C4-2B (cell line): ENCODE measurements around the gene TMEM72.
A peak's percentile ranks its signal among the peaks of the same experiment; 100 is the strongest.

Experiments used
- H3K27ac ChIP-seq: fragments of 450-650 bp; 2 replicates; pipeline ENCODE4 v1.5.1; 2017
- CTCF ChIP-seq: fragments of 450-650 bp; conservative IDR thresholded peaks from 2 replicates; pipeline ENCODE4 v1.5.1; 2017; ENCODE audit warnings: mild to moderate bottlenecking
- ZFX ChIP-seq: fragments of 450-650 bp; IDR thresholded peaks from 2 replicates; pipeline ENCODE4 v1.6.1; 2017

Gene TMEM72

DNA sequence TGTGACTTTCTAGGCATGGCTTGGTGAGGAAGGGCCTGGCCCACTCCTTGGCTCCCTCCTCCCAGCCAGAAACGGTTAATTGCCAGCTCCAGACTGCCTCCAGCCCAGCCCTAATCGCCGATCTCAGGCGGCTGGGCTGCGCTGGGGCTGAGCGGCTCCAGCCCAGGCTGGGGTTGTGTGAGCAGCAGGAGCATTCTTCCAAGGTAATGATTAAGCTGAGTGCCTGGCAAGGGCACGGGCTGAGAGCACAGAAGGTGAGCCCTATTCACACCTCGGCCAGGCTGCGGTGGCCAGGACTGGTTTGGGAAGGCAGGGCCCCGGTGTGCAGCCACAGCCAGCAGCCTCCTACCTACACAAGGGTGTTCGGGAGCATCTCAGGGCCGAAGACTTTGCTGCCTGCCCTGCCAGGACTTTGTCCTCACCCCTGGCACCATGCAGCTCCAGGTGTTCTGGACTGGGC, at the start of gene TMEM72:
TSS of gene TMEM72 (plus strand) at position 257 of the 460 bp plus-strand sequence. CDS start at position 433, 176 bp downstream.
- TF ChIP-seq ZFX (no peak), CTCF (no peak)
- H3K27ac ChIP-seq, result no peak within 1 kb of the TSS

DNA sequence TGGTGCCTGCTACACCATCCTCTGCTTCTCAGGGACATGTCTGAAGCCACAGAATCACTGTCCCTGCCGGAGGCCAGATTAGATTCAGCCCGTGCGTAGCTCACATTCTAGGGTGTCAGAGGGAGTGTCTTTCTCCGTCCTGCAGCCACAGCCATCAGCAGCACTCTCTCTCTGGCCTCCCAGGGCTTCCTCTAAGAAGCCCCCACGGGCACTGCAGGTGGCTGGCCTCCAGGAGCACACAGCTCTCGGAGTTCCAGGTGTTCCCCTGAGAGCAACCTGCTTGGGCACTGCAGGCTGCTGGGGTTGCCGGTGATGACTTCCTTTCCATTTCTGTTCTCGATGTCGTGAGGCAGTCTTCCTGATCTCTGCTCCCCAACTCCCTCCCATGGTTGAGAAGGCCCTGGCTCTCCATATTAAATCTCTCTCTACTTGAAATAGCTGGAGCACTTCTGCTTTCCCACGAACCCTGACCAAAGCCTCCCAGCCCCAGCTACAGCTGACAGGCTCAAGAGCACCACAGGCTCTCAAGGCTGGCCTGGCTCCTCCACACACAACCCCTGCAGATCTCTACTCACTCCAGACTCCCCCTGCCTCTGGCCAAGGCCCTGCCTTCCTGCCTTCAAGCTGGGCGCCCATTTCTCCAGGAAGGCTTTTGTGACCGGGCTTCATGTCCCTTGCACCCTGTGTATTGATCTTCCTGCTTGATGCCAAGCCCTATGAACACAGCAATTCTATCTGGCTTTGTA, 49.0 kb upstream of the TMEM72 start:
- H3K27ac ChIP-seq, result 0 out of 2 replicates have a peak overlapping the region, but pooled peaks have one; percentile 1
- no peak for TF ChIP-seq CTCF
- TF ChIP-seq ZFX, result no peak

DNA sequence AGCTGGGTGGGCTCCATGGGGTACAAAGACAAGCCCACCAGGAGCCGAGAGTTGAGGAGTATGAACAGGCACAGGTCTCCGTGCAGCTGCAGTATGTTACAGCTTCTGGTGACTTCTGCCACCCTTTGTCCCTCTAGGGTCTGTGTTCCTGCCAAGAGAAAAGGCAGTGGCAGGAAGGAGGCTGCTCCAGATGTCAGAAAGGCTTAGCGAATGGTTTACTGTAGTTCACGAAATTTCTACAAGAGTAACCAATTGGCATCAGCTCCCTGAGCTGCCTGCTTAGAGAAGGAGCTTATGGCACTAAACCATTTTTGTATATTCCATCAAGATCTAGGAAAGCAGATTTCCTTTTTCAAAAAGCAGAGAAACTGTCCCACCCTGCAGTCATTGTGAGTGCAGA, 48.2 kb upstream of the TMEM72 start:
- no peak for TF ChIP-seq CTCF
- TF ChIP-seq ZFX, result no peak
- H3K27ac ChIP-seq, result no peak overlapping the region

- peak overlapping the region; percentile 77; the same call in 1 of the 2 replicates for H3K27ac ChIP-seq
- TF ChIP-seq ZFX (no peak), CTCF (no peak)
These were observed 47.6 kb upstream of the TMEM72 start for GRCh38 chr10:44863344-44864047.

DNA sequence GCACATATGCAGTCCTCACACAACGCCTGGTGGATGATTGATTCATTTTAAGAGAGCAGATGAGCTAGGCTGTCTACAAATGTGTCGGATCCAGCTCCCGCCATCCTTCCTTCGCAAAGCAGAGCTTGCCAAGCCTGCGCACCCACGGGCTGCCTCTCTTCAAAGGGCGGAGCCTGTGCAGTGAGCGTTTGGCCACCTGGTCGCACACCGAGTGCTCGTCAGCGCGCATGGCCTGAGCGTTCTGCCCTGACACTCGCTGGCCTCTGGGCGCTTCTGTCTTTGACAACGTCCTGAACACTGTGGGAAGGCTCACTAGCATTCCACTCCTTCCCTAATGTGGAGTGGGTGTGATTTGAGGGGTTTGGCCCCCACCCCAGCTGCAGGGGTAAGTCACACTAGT, 47.1 kb upstream of the TMEM72 start:
- TF ChIP-seq ZFX (no peak), CTCF (no peak)
- H3K27ac ChIP-seq, result peak overlapping the region; percentile 77

DNA sequence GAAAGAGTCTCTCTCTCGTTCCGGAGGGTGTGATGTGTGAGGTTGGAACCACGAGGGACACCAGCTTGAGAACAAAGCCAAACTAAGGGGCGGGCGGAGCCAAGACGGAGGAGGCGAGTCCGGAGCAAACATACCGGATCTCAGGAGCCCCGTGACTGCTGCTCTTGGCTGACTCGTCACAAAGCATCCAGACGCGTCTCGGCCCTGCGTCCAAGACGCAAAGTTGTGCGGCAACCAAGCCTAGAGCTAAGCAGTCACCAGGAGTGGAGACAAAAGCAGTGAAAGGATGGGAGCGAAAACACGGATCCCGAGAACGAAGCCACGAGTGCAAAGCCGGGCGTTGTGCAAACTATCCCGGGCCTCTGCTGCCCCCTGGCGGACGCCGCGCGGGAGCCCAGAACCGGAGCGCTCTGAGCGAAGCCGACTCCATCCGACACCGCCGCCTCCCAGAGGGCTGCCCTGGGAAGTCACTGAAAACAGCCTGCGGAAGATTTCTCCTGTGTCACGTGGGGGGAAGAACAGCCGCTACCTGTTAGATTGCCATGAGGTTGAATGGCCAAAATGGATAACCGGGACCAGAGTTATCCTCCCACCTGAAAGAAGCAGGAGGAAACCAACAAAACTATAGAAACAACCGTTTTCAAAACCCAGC, 46.4 kb upstream of the TMEM72 start:
- H3K27ac ChIP-seq, result peak overlapping the region; percentile 77

More for the DNA sequence above, 46.4 kb upstream of the TMEM72 start:
- peak; percentile 97 for TF ChIP-seq CTCF
- no peak for TF ChIP-seq ZFX
